ENCODE measurements around the gene RASGRF1.

GRCh38 chr15:78955355-78955754 lies 135.2 kb downstream of the RASGRF1 start:
- TF ChIP-seq POLR2AphosphoS5 (IDR thresholded peaks at IDR 0.05) (no peak), CTCF (IDR thresholded peaks at IDR 0.05) (no peak), POLR2A (IDR thresholded peaks at IDR 0.05) (no peak)

Measured in breast epithelium (tissue), 3 donors.